ENCODE data around the gene PGAP1.

- no peak for TF ChIP-seq POLR2A (IDR thresholded peaks at IDR 0.05)
- no peak for TF ChIP-seq POLR2AphosphoS5 (IDR thresholded peaks at IDR 0.05)
- no peak for TF ChIP-seq CTCF (IDR thresholded peaks at IDR 0.05)
Observed at GRCh38 chr2:196876364-196876763, 50.1 kb downstream of the PGAP1 start.
